ENCODE data around the gene DMD. TPM values are rescaled to one million over a fixed set of nuclear protein-coding genes. Genes with fewer than 3 reads are reported as not detected.
"Not testable (repeated sequence)": the region's sequence is repeated elsewhere in the genome, so short reads cannot be mapped to it uniquely, and the experiment has no call there.

The DMD gene
- total RNA-seq, 1 experiment from 2014 or later = 47.2 TPM

DNA sequence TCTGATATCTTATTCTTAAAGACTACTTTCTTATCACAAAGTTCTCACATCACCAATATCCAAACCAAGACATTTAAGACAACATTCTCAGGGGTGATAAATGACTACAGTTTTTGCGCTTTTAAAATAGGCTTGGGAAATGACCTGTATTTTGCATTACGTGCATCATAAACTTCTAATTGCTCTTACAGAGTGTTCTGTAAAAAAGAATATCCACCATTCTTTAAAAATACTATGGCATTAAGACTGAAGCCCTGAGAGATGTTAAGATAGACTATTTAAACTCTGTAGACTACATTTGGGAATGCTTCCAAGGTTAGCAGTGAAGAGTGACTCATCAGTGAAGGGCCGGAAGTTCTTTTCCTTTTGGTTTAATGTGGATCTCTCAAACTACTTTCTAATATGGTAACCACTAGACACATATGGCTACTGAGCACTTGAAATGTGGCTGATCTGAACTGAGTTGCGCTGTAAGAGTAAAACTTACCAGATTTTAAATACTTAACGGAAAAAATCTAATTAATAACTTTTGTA, 1620.7 kb downstream of the DMD start:
- intact Hi-C loops (cut with micrococcal nuclease; ENCODE audit: unreplicated experiment) = no loop called here
- BruUV-seq (replicated peaks) = no TSS peak
- H3K4me1 ChIP-seq = no peaks in the 10 kb centered on the region
- ChIA-PET CTCF (no interaction called here), POLR2A (no interaction called here)
- no peak overlapping the region for H3K4me3 Mint-ChIP-seq (ENCODE audit: unreplicated experiment)
- H3K27me3 Mint-ChIP-seq (ENCODE audit: insufficient read depth, unreplicated experiment) = no peaks in the 10 kb centered on the region
- no peaks in the 10 kb centered on the region for H3K36me3 ChIP-seq (ENCODE audit: control insufficient read depth, insufficient read depth, low read length)
- H3K4me3 ChIP-seq (ENCODE audit: low read depth, low read length) = no peak overlapping the region
- H3K36me3 Mint-ChIP-seq (ENCODE audit: insufficient read depth, unreplicated experiment) = no peaks in the 10 kb centered on the region
- H3K27me3 ChIP-seq (replicated peaks; ENCODE audit: control insufficient read depth, insufficient read depth, low read length) = no peaks in the 10 kb centered on the region
- no peaks in the 10 kb centered on the region for H3K9me3 Mint-ChIP-seq (ENCODE audit: unreplicated experiment)
- H3K27ac Mint-ChIP-seq (ENCODE audit: unreplicated experiment) = no peak overlapping the region
- DNase-seq = no peak
- H3K4me1 Mint-ChIP-seq (ENCODE audit: low read depth, unreplicated experiment) = peaks cover 6% of the 10 kb centered on the region
- TF ChIP-seq, protein P1, sequence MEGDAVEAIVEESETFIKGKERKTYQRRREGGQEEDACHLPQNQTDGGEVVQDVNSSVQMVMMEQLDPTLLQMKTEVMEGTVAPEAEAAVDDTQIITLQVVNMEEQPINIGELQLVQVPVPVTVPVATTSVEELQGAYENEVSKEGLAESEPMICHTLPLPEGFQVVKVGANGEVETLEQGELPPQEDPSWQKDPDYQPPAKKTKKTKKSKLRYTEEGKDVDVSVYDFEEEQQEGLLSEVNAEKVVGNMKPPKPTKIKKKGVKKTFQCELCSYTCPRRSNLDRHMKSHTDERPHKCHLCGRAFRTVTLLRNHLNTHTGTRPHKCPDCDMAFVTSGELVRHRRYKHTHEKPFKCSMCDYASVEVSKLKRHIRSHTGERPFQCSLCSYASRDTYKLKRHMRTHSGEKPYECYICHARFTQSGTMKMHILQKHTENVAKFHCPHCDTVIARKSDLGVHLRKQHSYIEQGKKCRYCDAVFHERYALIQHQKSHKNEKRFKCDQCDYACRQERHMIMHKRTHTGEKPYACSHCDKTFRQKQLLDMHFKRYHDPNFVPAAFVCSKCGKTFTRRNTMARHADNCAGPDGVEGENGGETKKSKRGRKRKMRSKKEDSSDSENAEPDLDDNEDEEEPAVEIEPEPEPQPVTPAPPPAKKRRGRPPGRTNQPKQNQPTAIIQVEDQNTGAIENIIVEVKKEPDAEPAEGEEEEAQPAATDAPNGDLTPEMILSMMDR (IDR thresholded peaks at IDR 0.05; ENCODE audit: insufficient read depth in 1 of 2, low read depth in 1 of 2, low read length in 1 of 2, severe bottlenecking in 1 of 2, unreplicated experiment in 1 of 2) = no peak
- no peaks in the 10 kb centered on the region for H3K9me3 ChIP-seq

GRCh38 chrX:31589503-31589902, 1621.8 kb downstream of the DMD start:
- Mint-ChIP-seq H3K4me3 (ENCODE audit: unreplicated experiment) (no peak overlapping the region), H3K4me1 (ENCODE audit: low read depth, unreplicated experiment) (peaks cover 6% of the 10 kb centered on the region), H3K27ac (ENCODE audit: unreplicated experiment) (no peak overlapping the region), H3K36me3 (ENCODE audit: insufficient read depth, unreplicated experiment) (no peaks in the 10 kb centered on the region), H3K27me3 (ENCODE audit: insufficient read depth, unreplicated experiment) (no peaks in the 10 kb centered on the region), H3K9me3 (ENCODE audit: unreplicated experiment) (no peaks in the 10 kb centered on the region)
- TF ChIP-seq, protein P1 (IDR thresholded peaks at IDR 0.05; ENCODE audit: insufficient read depth in 1 of 2, low read depth in 1 of 2, low read length in 1 of 2, severe bottlenecking in 1 of 2, unreplicated experiment in 1 of 2) = no peak
- no TSS peak for BruUV-seq (replicated peaks)
- intact Hi-C loops (cut with micrococcal nuclease; ENCODE audit: unreplicated experiment) = no loop called here
- H3K36me3 ChIP-seq (ENCODE audit: control insufficient read depth, insufficient read depth, low read length) = no peaks in the 10 kb centered on the region
- H3K4me1 ChIP-seq = no peaks in the 10 kb centered on the region
- H3K27me3 ChIP-seq (replicated peaks; ENCODE audit: control insufficient read depth, insufficient read depth, low read length) = no peaks in the 10 kb centered on the region
- ChIA-PET POLR2A (no interaction called here), CTCF (no interaction called here)
- H3K9me3 ChIP-seq = no peaks in the 10 kb centered on the region
- DNase-seq = no peak
- H3K4me3 ChIP-seq (ENCODE audit: low read depth, low read length) = no peak overlapping the region

DNA sequence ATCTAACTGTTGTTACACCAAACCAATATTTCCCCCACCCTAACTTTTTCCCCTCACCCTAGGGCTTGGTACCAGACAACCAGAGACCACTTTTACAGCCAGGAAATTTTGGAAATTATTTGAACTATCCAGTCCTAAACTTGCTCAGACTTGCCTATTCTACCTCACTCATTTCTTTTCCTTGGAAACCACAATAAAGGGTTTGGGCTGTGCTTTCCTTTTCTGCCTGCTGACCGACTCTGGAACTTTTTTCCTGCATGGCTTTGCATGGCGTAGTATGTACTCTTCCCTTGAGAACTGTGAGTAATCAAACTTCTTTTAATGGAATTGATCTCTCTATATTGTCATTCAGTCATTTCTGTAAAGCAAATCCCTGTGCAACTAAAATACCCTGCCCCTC, 1623.0 kb downstream of the DMD start:
- CTCF ChIA-PET = no interaction called here
- BruUV-seq (replicated peaks) = no TSS peak
- Histone ChIP-seq H3K36me3 (ENCODE audit: control insufficient read depth, insufficient read depth, low read length) (no peaks in the 10 kb centered on the region), H3K27me3 (replicated peaks; ENCODE audit: control insufficient read depth, insufficient read depth, low read length) (no peaks in the 10 kb centered on the region), H3K9me3 (no peaks in the 10 kb centered on the region), H3K4me1 (no peaks in the 10 kb centered on the region), H3K4me3 (ENCODE audit: low read depth, low read length) (no peak overlapping the region)
- Mint-ChIP-seq H3K36me3 (ENCODE audit: insufficient read depth, unreplicated experiment) (no peaks in the 10 kb centered on the region), H3K27me3 (ENCODE audit: insufficient read depth, unreplicated experiment) (no peaks in the 10 kb centered on the region), H3K27ac (ENCODE audit: unreplicated experiment) (no peak overlapping the region), H3K9me3 (ENCODE audit: unreplicated experiment) (no peaks in the 10 kb centered on the region), H3K4me3 (ENCODE audit: unreplicated experiment) (no peak overlapping the region), H3K4me1 (ENCODE audit: low read depth, unreplicated experiment) (peaks cover 6% of the 10 kb centered on the region)
- POLR2A ChIA-PET = no interaction called here
- DNase-seq = no peak
- TF ChIP-seq, protein P1 (IDR thresholded peaks at IDR 0.05; ENCODE audit: insufficient read depth in 1 of 2, low read depth in 1 of 2, low read length in 1 of 2, severe bottlenecking in 1 of 2, unreplicated experiment in 1 of 2) = no peak
- intact Hi-C loops (cut with micrococcal nuclease; ENCODE audit: unreplicated experiment) = no loop called here

- DNase-seq; intact Hi-C loops (cut with micrococcal nuclease; ENCODE audit: unreplicated experiment); H3K9me3 ChIP-seq; H3K36me3 Mint-ChIP-seq (ENCODE audit: insufficient read depth, unreplicated experiment); H3K27ac Mint-ChIP-seq (ENCODE audit: unreplicated experiment); CTCF ChIA-PET; BruUV-seq (replicated peaks); H3K36me3 ChIP-seq (ENCODE audit: control insufficient read depth, insufficient read depth, low read length); H3K4me1 Mint-ChIP-seq (ENCODE audit: low read depth, unreplicated experiment); H3K9me3 Mint-ChIP-seq (ENCODE audit: unreplicated experiment); H3K4me3 Mint-ChIP-seq (ENCODE audit: unreplicated experiment); H3K4me1 ChIP-seq; H3K4me3 ChIP-seq (ENCODE audit: low read depth, low read length); H3K27me3 Mint-ChIP-seq (ENCODE audit: insufficient read depth, unreplicated experiment); POLR2A ChIA-PET; H3K27me3 ChIP-seq (replicated peaks; ENCODE audit: control insufficient read depth, insufficient read depth, low read length): not testable (repeated sequence)
Measured at GRCh38 chrX:31583892-31584291, 1627.5 kb downstream of the DMD start.

All from Caco-2 (cell line).